Germinal center (tissue), 1 donor: ENCODE measurements around the gene KRTAP2-3.

ENCODE experiments used
- DNase-seq: peaks from one replicate; pipeline ENCODE4 v3.0.0; 2012; ENCODE audit warnings: mixed read lengths, low spot score

Gene KRTAP2-3

DNA sequence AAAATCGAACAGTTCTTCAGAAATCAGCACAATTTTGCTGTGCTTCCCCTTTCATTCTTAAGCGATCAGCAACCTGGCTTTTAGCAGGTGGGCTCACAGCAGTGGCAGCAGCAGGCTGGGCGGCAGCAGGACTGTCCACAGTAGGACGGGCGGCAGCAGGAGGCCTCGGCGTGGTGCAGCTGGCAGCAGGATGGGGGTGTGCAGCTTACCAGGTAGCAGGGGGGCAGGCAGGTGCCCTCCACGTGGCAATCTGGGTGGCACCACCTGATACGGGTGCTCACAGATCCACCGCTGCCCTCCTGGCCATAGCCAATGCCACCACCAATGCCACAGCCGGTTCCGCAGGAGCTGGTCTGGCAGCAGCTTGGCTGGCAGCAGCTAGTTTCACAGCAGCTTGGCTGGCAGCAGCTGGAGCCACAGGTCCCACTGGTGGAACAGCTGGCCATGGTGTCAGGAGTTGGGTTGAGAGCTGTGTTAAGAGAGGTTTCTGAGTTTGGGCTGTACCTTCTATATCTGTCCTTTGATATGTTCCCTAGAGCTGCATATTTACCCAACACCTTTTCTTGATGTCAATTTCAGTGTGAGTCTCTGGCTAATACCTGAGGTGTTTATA lies 30.2 kb downstream of the KRTAP2-3 start, which contains the start of gene KRTAP1-4:
Gene KRTAP1-4 (minus strand): TSS at position 563 of the 613 bp plus-strand sequence. CDS start 117 bp downstream, at position 446.
- no peak for DNase-seq

GRCh38 chr17:41026715-41027471 lies 33.0 kb downstream of the KRTAP2-3 start, which contains the start of gene KRTAP1-5:
Gene KRTAP1-5, minus strand, starts transcription at chr17:41027208. Its CDS starts 53 bp downstream, at chr17:41027155.
- DNase-seq, result no peak

GRCh38 chr17:41024697-41025096 lies 35.2 kb downstream of the KRTAP2-3 start:
- no peak for DNase-seq

DNA sequence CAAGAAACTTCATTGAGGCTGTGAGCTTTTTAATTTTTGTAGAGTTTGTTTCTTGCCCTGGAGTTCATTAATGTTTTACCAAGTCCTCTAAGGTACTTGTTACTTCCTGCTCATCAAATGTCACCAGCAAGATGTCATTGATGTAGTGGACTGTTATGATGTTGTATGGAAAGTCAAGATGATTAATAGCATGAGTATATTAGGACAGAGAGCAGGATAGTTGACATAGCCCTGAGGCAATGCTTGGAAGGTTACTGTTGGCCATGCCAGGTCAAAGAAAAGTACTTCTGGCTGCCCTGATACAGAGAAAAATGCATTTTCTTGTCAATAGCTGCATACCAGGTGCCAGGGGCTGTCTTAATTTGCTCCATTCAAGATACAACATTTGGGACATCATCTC lies 39.6 kb downstream of the KRTAP2-3 start:
- DNase-seq, result no peak

- DNase-seq, result no peak
Observed at GRCh38 chr17:41019415-41019814, 40.5 kb downstream of the KRTAP2-3 start.

- DNase-seq, result no peak
Observed at GRCh38 chr17:41018541-41018940, 41.4 kb downstream of the KRTAP2-3 start.

DNA sequence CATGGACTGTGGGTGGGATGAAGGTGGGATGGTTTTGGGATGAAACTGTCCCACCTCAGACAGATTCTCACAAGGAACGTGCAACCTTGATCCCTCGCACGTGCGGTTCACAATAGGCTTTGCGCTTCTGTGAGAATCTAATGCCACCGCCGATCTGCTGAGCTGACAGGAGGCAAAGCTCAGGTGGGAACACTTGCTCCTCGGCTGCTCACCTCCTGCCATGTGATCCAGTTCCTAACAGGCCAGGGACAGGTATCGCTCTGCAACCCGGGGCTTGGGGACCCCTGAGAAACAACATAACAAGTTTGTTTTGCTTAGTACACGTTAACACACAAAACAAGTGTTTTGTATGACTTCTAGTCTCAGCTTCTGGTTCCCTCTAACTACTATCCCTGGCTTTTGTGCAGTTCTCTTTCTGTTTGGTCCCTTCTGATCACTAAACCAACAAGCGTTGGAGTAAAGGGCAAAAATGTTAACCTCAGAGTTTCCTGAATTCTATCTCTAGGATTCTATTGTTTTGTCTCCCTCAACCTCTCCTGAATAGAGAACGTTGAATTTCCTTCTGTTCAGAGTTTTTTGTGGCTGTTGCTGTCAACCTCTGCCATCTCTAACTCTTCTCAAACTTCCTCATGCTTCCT lies 43.2 kb downstream of the KRTAP2-3 start:
- no peak for DNase-seq

DNA sequence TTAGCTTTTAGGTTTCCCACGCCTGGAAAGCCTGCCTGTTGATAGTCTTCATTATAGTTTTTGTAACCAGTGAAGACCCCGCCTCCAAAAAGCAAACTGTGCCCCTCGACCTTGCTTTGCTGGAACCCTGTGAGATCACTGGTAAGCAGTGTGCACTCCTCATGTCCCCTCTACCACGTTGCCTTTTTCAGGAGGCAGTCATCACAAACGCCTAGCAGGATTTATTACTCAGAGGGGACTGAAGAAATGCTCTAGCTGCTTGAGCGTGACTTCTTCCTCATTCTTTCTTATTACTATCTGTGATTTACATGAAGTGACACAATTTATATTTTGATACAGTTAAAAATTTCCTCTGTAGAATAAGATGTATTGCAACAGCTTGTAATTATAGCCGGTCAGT lies 44.5 kb downstream of the KRTAP2-3 start:
- no peak for DNase-seq

DNA sequence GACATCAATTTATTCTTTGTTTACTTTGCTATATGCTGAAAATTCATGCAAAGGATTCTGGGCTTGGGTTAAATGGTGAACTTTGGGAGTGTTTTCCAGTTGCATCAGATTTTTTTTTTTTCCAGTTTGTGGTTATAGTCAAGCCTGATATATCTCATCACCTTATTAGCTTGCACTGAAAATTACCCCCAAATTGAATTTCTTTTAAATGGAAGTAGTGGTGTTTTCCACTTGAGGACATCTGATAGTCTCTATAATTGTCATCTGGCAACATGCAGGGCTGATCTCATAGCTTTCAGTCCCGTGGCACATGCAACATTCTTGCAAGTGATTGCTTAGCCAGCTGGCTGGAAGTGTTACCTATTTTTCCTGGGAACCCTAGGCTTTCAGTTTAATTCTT lies 46.3 kb downstream of the KRTAP2-3 start:
- DNase-seq, result no peak

GRCh38 chr17:41013181-41013580 lies 46.7 kb downstream of the KRTAP2-3 start:
- DNase-seq, result no peak

GRCh38 chr17:41012326-41013120 lies 47.4 kb downstream of the KRTAP2-3 start:
- no peak for DNase-seq

GRCh38 chr17:41010441-41010840 lies 49.5 kb downstream of the KRTAP2-3 start:
- no peak for DNase-seq

- no peak for DNase-seq
Observed at GRCh38 chr17:41009936-41010335, 50.0 kb downstream of the KRTAP2-3 start.

- DNase-seq, result no peak
Observed at GRCh38 chr17:41009301-41009760, 50.6 kb downstream of the KRTAP2-3 start.
